Left lung (tissue), 10 donors: ENCODE results near the gene CCDC40. TPM values are rescaled to one million over a fixed set of nuclear protein-coding genes. Genes with fewer than 3 reads are reported as not detected.

Experiments used
- ATAC-seq: fragments of 200-7000 bp; cut with Tn5 transposase; one replicate; pipeline ENCODE4 v1.9.1; 2020; ENCODE audit warnings: moderate library complexity
- DNase-seq, 4 donors: peaks; one replicate each; pipeline ENCODE4 v3.0.0-alpha.2; 2013 to 2020
- H3K27ac ChIP-seq, 2 donors: fragments of 200-600 bp; sonication (generic) in 1 of 2; one replicate each; pipeline versions ENCODE4 v1.5.0 to v1.8.0; 2020 to 2021
- H3K27me3 ChIP-seq, 2 donors: fragments of 200-600 bp; sonication (generic) in 1 of 2; one replicate each; pipeline versions ENCODE4 v1.5.0 to v1.8.0; 2020 to 2021
- H3K36me3 ChIP-seq, 2 donors: fragments of 200-600 bp; sonication (generic) in 1 of 2; one replicate each; pipeline versions ENCODE4 v1.5.0 to v1.8.0; 2020 to 2021
- H3K4me1 ChIP-seq, 2 donors: fragments of 200-600 bp; one replicate each; pipeline ENCODE4 v1.8.0; 2021
- H3K4me3 ChIP-seq, 2 donors: fragments of 200-600 bp; sonication (generic) in 1 of 2; one replicate each; pipeline versions ENCODE4 v1.5.0 to v1.8.0; 2020 to 2021; ENCODE audit warnings: mild to moderate bottlenecking in 1 of 2
- H3K9me3 ChIP-seq, 2 donors: fragments of 200-600 bp; sonication (generic) in 1 of 2; one replicate each; pipeline versions ENCODE4 v1.5.0 to v1.8.0; 2020 to 2021
- intact Hi-C, 2 donors: fragments of 100-400 bp; cut with DNase I; formaldehyde crosslinking; loops; one replicate each; pipeline versions ENCODE4 v1.11.2 to v1.14.2; 2022
- polyA plus RNA-seq, 6 donors: library from polyadenylated mRNA; unstranded; fragments of 120-200 nt; gene quantifications; one replicate each; pipeline ENCODE4 v1.2.1, GENCODE V29; 2013; ENCODE audit not compliant: insufficient read length in 6 of 6
- total RNA-seq, 2 donors: library from RNA; stranded (reverse); fragmentation: NEBNext Ultra II Directional; extraction: Animal tissue kit (Norgen Biotek cat#: 25700); gene quantifications; one replicate each; pipeline ENCODE4 v1.2.1, GENCODE V29; 2021
- TF ChIP-seq, protein P1 (sequence below), 2 donors: fragments of 200-600 bp; sonication (generic) in 1 of 2; IDR thresholded peaks; one replicate each; pipeline versions ENCODE4 v1.5.0 to v1.8.0; 2021; ENCODE audit warnings: antibody characterized with exemption in 2 of 2
- donor health status: DM: no; HTN: yes; CAD: no.
- donor health status: DM: no; HTN: no; CAD: no.

Gene CCDC40
- total and polyA plus RNA-seq, 8 donors = 8.0 to 15.2 (median 11.5) TPM

DNA sequence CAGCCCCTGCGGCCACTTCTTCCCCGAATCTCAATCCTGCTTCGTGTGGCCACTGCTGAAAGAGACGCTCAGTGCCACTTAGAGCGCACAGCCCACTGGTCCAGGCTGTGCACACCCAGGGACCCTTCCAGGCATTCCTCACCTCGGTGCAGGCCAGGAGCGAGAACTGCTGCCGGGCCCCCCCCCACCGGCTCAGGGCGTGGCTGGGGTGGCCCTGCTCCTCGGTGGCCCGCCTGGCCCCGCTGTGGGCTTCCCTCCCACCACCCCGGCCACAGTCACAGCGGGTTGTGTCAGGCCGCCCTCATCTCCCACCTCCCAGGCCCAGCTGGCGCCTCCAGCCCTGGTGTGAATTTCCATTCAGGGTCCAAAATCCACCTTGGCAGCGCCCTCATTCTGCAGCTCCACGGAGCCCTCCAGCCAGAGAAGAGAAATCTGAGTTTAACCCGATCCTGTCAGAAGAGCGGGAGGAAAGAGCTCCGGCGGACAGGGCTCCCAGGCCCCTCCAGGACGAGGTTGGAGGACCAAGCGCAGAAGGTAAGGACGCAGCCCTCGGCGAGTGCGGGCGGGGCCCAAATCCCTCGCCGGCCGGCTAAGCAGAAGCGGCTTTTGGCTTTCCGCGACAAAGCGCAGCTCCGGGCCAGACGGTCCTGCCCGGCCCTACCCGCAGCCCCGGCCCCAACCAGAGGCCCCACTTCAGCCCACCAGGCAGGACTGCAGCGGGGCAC lies 12.8 kb upstream of the CCDC40 start:
- no peaks in the 10 kb centered on the region for H3K36me3 ChIP-seq
- DNase-seq (no peak), ATAC-seq (peak; percentile 51)
- intact Hi-C loops = no loop called here
- no peaks in the 10 kb centered on the region for H3K27me3 ChIP-seq
- H3K4me3 ChIP-seq = no peak overlapping the region
- no peaks in the 10 kb centered on the region for H3K9me3 ChIP-seq
- TF ChIP-seq, protein P1, sequence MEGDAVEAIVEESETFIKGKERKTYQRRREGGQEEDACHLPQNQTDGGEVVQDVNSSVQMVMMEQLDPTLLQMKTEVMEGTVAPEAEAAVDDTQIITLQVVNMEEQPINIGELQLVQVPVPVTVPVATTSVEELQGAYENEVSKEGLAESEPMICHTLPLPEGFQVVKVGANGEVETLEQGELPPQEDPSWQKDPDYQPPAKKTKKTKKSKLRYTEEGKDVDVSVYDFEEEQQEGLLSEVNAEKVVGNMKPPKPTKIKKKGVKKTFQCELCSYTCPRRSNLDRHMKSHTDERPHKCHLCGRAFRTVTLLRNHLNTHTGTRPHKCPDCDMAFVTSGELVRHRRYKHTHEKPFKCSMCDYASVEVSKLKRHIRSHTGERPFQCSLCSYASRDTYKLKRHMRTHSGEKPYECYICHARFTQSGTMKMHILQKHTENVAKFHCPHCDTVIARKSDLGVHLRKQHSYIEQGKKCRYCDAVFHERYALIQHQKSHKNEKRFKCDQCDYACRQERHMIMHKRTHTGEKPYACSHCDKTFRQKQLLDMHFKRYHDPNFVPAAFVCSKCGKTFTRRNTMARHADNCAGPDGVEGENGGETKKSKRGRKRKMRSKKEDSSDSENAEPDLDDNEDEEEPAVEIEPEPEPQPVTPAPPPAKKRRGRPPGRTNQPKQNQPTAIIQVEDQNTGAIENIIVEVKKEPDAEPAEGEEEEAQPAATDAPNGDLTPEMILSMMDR (IDR thresholded peaks at IDR 0.05) = no peak
- no peak overlapping the region for H3K27ac ChIP-seq
- H3K4me1 ChIP-seq = peaks cover 0 to 26% of the 10 kb centered on the region in 2 donors

DNA sequence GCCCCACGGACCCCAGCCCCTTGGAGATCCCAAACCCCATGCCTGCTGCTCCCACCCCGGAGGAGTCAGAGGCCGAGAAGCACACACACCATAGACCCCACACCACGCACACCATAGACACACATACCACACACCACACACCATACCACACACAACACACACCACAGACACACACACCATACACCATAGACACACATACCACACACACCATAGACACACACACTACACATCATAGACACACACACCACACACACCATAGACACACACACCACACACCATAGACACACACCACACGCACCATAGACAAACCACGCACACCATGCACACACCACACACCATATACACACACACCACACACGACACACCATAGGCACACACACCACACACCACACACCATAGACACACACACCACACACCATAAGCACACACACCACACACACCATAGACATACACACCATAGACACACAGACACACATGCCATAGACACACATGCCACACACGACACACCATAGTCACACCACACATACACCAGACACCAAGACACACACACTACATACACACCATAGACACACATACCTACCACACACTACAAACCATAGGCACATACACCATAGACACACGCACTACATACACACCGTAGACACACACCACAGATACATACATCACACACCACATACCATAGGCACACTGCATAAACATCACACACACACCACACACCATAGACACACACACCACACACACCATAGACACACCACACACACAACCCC lies 12.1 kb upstream of the CCDC40 start:
- TF ChIP-seq, protein P1 (IDR thresholded peaks at IDR 0.05) = no peak
- Histone ChIP-seq H3K4me1 (peaks cover 2 to 34% of the 10 kb centered on the region in 2 donors), H3K4me3 (no peak overlapping the region), H3K36me3 (no peaks in the 10 kb centered on the region), H3K27ac (no peak overlapping the region), H3K27me3 (no peaks in the 10 kb centered on the region), H3K9me3 (no peaks in the 10 kb centered on the region)
- no peak for ATAC-seq
- intact Hi-C loops = no loop called here
- no peak for DNase-seq

DNA sequence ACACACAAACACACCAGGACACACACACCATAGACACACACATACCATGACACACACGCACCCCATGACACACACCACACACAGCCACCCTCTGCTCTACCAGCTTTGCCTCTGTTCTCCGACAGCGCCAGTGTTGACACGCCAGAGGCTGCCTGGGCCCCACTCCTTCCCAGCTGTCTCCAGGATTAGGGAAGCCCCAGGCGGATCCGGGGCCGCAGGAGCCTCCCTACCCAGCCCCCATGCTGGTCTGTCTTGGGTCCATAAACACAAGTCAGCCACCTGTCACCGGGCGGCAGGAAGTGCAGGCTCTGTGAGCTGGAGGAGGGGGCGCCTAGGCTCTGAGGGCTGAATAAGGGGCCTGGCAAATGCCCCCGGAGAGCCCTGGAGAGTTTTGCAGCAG lies 11.3 kb upstream of the CCDC40 start:
- ATAC-seq (no peak), DNase-seq (no peak)
- TF ChIP-seq, protein P1 (IDR thresholded peaks at IDR 0.05) = no peak
- intact Hi-C loops = no loop called here
- Histone ChIP-seq H3K9me3 (no peaks in the 10 kb centered on the region), H3K4me3 (no peak overlapping the region), H3K27me3 (no peaks in the 10 kb centered on the region), H3K27ac (no peak overlapping the region), H3K36me3 (no peaks in the 10 kb centered on the region), H3K4me1 (peaks cover 9 to 41% of the 10 kb centered on the region in 2 donors)

DNA sequence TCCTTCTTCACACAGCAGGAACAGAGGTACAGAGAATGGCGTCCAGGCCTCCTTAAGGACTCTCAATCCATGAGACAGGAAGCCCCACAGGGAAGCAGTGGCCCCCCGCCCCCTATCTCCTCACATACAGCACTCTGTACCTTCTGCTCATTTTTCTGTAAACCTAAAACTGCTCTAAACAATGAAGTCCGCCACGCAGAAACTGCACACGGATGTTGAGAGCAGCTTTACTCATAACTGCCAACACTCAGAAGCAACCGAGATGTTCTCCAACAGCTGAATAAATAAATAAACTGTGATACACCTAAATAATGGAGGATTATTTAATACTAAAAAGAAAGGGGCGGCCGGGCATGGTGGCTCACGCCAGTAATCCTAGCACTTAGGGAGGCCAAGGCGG lies 10.6 kb upstream of the CCDC40 start:
- no peak overlapping the region for H3K4me3 ChIP-seq
- no peaks in the 10 kb centered on the region for H3K36me3 ChIP-seq
- TF ChIP-seq, protein P1 (IDR thresholded peaks at IDR 0.05) = no peak
- H3K9me3 ChIP-seq = no peaks in the 10 kb centered on the region
- no peak for DNase-seq
- intact Hi-C loops = no loop called here
- H3K27ac ChIP-seq = no peak overlapping the region
- H3K4me1 ChIP-seq = peaks cover 10 to 48% of the 10 kb centered on the region in 2 donors
- no peaks in the 10 kb centered on the region for H3K27me3 ChIP-seq
- ATAC-seq = no peak

DNA sequence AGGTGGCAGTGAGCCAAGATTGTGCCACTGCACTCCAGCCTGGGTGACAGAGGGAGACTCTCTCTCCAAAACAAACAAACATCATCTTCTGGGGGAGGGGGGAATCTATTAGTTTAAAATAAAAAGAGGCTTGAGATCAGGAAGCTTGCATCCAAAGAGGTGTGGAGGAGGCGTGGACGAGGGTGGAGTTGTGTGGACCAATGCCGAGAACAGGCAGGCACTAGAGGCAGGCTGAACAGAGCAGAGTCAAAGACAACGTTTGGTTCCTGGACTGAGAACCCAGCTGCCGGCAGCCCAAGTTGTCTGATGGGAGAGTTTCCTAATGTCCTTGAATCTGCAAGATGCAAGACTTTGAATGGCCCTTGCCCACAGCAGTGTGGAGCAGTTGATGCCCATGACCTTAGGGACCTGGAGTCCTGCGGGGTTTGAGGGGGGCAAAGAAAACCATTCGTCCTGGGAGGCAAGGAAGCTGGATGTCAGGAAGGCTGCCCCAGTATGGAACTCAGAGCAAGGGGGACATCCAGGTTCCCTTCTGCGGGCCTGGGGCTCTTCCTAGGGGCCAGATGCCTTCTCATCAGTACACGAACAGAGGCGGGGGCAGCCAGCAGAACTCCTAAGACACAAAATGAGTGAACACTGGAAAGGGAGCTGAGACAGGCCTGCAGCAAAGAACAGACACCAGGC lies 9.9 kb upstream of the CCDC40 start:
- Histone ChIP-seq H3K4me3 (no peak overlapping the region), H3K4me1 (peaks cover 10 to 52% of the 10 kb centered on the region in 2 donors), H3K27me3 (no peaks in the 10 kb centered on the region), H3K9me3 (no peaks in the 10 kb centered on the region), H3K36me3 (no peaks in the 10 kb centered on the region), H3K27ac (no peak overlapping the region)
- TF ChIP-seq, protein P1 (IDR thresholded peaks at IDR 0.05) = no peak
- ATAC-seq = no peak
- DNase-seq = no peak
- intact Hi-C loops = no loop called here
